Mesendoderm (in vitro differentiated cells): ENCODE results near the gene RYR2.
A peak's percentile ranks its signal among the peaks of the same experiment; 100 is the strongest.

Experiments
- DNase-seq: peaks from one replicate; pipeline ENCODE4 v3.0.0; 2013
- H2AK5ac ChIP-seq: 2 replicates; pipeline ENCODE4 v1.6.1; 2013; ENCODE audit warnings: low read length, inconsistent platforms
- H2BK120ac ChIP-seq: 2 replicates; pipeline ENCODE4 v1.6.1; 2013; ENCODE audit warnings: low read depth, mild to moderate bottlenecking, low read length, moderate library complexity, mixed read lengths
- H2BK15ac ChIP-seq: replicated peaks from 2 replicates; pipeline ENCODE4 v1.6.1; 2013; ENCODE audit warnings: low read depth, mild to moderate bottlenecking, moderate library complexity
- H2BK5ac ChIP-seq: 2 replicates; pipeline ENCODE4 v1.6.1; 2013; ENCODE audit warnings: low read length, inconsistent platforms
- H3K18ac ChIP-seq: 2 replicates; pipeline ENCODE4 v1.6.1; 2013; ENCODE audit warnings: mild to moderate bottlenecking, low read length, mixed read lengths
- H3K23ac ChIP-seq: one replicate; pipeline ENCODE4 v1.6.1; 2013; ENCODE audit warnings: low read length
- H3K27ac ChIP-seq: 2 replicates; pipeline ENCODE4 v1.5.1; 2013; ENCODE audit warnings: low read depth, mild to moderate bottlenecking, inconsistent platforms, low read length, moderate library complexity
- H3K27me3 ChIP-seq: 2 replicates; pipeline ENCODE4 v1.6.1; 2013; ENCODE audit warnings: low read length, control low read depth, mild to moderate bottlenecking, inconsistent platforms; ENCODE audit not compliant: insufficient read depth, poor library complexity
- H3K36me3 ChIP-seq: 2 replicates; pipeline ENCODE4 v1.6.1; 2013; ENCODE audit warnings: low read length, inconsistent platforms; ENCODE audit not compliant: control insufficient read depth, insufficient read depth
- H3K4ac ChIP-seq: one replicate; pipeline ENCODE4 v1.6.1; 2013; ENCODE audit warnings: low read depth, mild to moderate bottlenecking, low read length, moderate library complexity
- H3K4me1 ChIP-seq: 2 replicates; pipeline ENCODE4 v1.6.1; 2013; ENCODE audit warnings: low read depth, low read length, inconsistent platforms; ENCODE audit not compliant: control insufficient read depth
- H3K4me2 ChIP-seq: 2 replicates; pipeline ENCODE4 v1.6.1; 2013; ENCODE audit warnings: low read length
- H3K4me3 ChIP-seq: 2 replicates; pipeline ENCODE4 v1.5.1; 2013; ENCODE audit warnings: mild to moderate bottlenecking, low read length
- H3K56ac ChIP-seq: one replicate; pipeline ENCODE4 v1.6.1; 2013; ENCODE audit warnings: low read length
- H3K79me1 ChIP-seq: 2 replicates; pipeline ENCODE4 v1.6.1; 2013; ENCODE audit warnings: low read length, inconsistent platforms
- H3K79me2 ChIP-seq: 2 replicates; pipeline ENCODE4 v1.6.1; 2013; ENCODE audit warnings: mild to moderate bottlenecking, low read length; ENCODE audit not compliant: control insufficient read depth, insufficient read depth
- H3K9ac ChIP-seq: 2 replicates; pipeline ENCODE4 v1.6.1; 2013; ENCODE audit warnings: low read length, inconsistent platforms
- H4K5ac ChIP-seq: one replicate; pipeline ENCODE4 v1.6.1; 2013; ENCODE audit warnings: low read length
- H4K8ac ChIP-seq: one replicate; pipeline ENCODE4 v1.6.1; 2013; ENCODE audit warnings: low read depth, mild to moderate bottlenecking, control low read depth, low read length, moderate library complexity
- WGBS: extraction: QIAGEN DNeasy Blood & Tissue Kit; methylation state at CpG from one replicate; pipeline ENCODE4 v1.1.7; 2013; ENCODE audit warnings: low lambda C conversion rate, missing lambda C conversion rate; ENCODE audit not compliant: insufficient coverage; ENCODE audit errors: extremely low coverage; 5-methylcytosine and 5-hydroxymethylcytosine counted together

Gene RYR2

GRCh38 chr1:237772009-237772408 lies 730.0 kb downstream of the RYR2 start:
- Histone ChIP-seq H3K79me1 (no peaks in the 10 kb centered on the region), H2BK15ac (no peak overlapping the region), H3K27ac (no peak overlapping the region), H3K27me3 (no peaks in the 10 kb centered on the region), H4K5ac (no peak overlapping the region), H3K23ac (no peak overlapping the region), H3K9ac (no peak overlapping the region), H3K56ac (no peak overlapping the region), H3K4ac (no peak overlapping the region), H3K36me3 (no peaks in the 10 kb centered on the region), H3K4me1 (no peaks in the 10 kb centered on the region), H2AK5ac (no peak overlapping the region), H3K4me2 (no peak overlapping the region), H3K4me3 (no peak overlapping the region), H4K8ac (no peak overlapping the region), H2BK120ac (no peak overlapping the region), H3K18ac (no peak overlapping the region), H3K79me2 (no peaks in the 10 kb centered on the region), H2BK5ac (no peak overlapping the region)
- no CpG with 5 or more reads among the region's 3 CpGs for WGBS
- DNase-seq = no peak

GRCh38 chr1:237774246-237774645 lies 732.3 kb downstream of the RYR2 start:
- H3K79me1 ChIP-seq = no peaks in the 10 kb centered on the region
- no peaks in the 10 kb centered on the region for H3K4me1 ChIP-seq
- H2BK5ac ChIP-seq = no peak overlapping the region
- H3K79me2 ChIP-seq = no peaks in the 10 kb centered on the region
- H3K23ac ChIP-seq = no peak overlapping the region
- H3K4me3 ChIP-seq = no peak overlapping the region
- no peak overlapping the region for H3K27ac ChIP-seq
- H3K18ac ChIP-seq = no peak overlapping the region
- no peak overlapping the region for H3K4me2 ChIP-seq
- H3K9ac ChIP-seq = no peak overlapping the region
- H3K36me3 ChIP-seq = no peaks in the 10 kb centered on the region
- no peak for DNase-seq
- H3K4ac ChIP-seq = no peak overlapping the region
- H2BK120ac ChIP-seq = no peak overlapping the region
- no peak overlapping the region for H2AK5ac ChIP-seq
- H4K8ac ChIP-seq = no peak overlapping the region
- no peaks in the 10 kb centered on the region for H3K27me3 ChIP-seq
- H3K56ac ChIP-seq = no peak overlapping the region
- WGBS = no CpG with 5 or more reads among the region's 4 CpGs
- H4K5ac ChIP-seq = no peak overlapping the region
- no peak overlapping the region for H2BK15ac ChIP-seq

GRCh38 chr1:237779356-237779755 lies 737.4 kb downstream of the RYR2 start:
- no CpG with 5 or more reads among the region's 3 CpGs for WGBS
- no peak overlapping the region for H3K23ac ChIP-seq
- H2BK120ac ChIP-seq = no peak overlapping the region
- H3K9ac ChIP-seq = no peak overlapping the region
- H3K27ac ChIP-seq = no peak overlapping the region
- no peaks in the 10 kb centered on the region for H3K79me1 ChIP-seq
- H2AK5ac ChIP-seq = no peak overlapping the region
- no peaks in the 10 kb centered on the region for H3K79me2 ChIP-seq
- H4K5ac ChIP-seq = no peak overlapping the region
- no peaks in the 10 kb centered on the region for H3K27me3 ChIP-seq
- no peak overlapping the region for H3K4ac ChIP-seq
- no peak overlapping the region for H4K8ac ChIP-seq
- no peaks in the 10 kb centered on the region for H3K36me3 ChIP-seq
- H3K4me1 ChIP-seq = no peaks in the 10 kb centered on the region
- H3K4me2 ChIP-seq = no peak overlapping the region
- no peak for DNase-seq
- no peak overlapping the region for H3K56ac ChIP-seq
- H2BK5ac ChIP-seq = no peak overlapping the region
- H3K4me3 ChIP-seq = no peak overlapping the region
- no peak overlapping the region for H3K18ac ChIP-seq
- no peak overlapping the region for H2BK15ac ChIP-seq

- Histone ChIP-seq H3K23ac (no peak overlapping the region), H2AK5ac (no peak overlapping the region), H2BK15ac (no peak overlapping the region), H3K18ac (peak overlapping the region; percentile 18), H2BK5ac (no peak overlapping the region), H3K9ac (no peak overlapping the region), H3K79me1 (no peaks in the 10 kb centered on the region), H3K79me2 (no peaks in the 10 kb centered on the region), H4K5ac (no peak overlapping the region), H3K4me2 (no peak overlapping the region), H3K4ac (no peak overlapping the region), H3K36me3 (no peaks in the 10 kb centered on the region), H3K56ac (no peak overlapping the region), H2BK120ac (no peak overlapping the region), H3K27ac (no peak overlapping the region), H3K4me1 (no peaks in the 10 kb centered on the region), H4K8ac (no peak overlapping the region), H3K27me3 (no peaks in the 10 kb centered on the region), H3K4me3 (no peak overlapping the region)
- DNase-seq = peak; percentile 44
- whole genome bisulfite sequencing = no CpG with 5 or more reads among the region's 11 CpGs
Observed at GRCh38 chr1:237786066-237786719, 744.2 kb downstream of the RYR2 start.

GRCh38 chr1:237788069-237788468 lies 746.1 kb downstream of the RYR2 start:
- Histone ChIP-seq H3K27ac (no peak overlapping the region), H2BK120ac (no peak overlapping the region), H3K4ac (no peak overlapping the region), H3K4me3 (no peak overlapping the region), H2BK15ac (no peak overlapping the region), H2AK5ac (no peak overlapping the region), H3K79me2 (no peaks in the 10 kb centered on the region), H3K36me3 (no peaks in the 10 kb centered on the region), H2BK5ac (no peak overlapping the region), H3K9ac (no peak overlapping the region), H3K18ac (no peak overlapping the region), H4K8ac (no peak overlapping the region), H3K79me1 (no peaks in the 10 kb centered on the region), H3K4me1 (no peaks in the 10 kb centered on the region), H3K23ac (no peak overlapping the region), H3K56ac (no peak overlapping the region), H3K27me3 (no peaks in the 10 kb centered on the region), H4K5ac (no peak overlapping the region), H3K4me2 (no peak overlapping the region)
- no CpG with 5 or more reads among the region's 3 CpGs for WGBS
- DNase-seq = no peak

GRCh38 chr1:237789619-237790018 lies 747.6 kb downstream of the RYR2 start:
- Histone ChIP-seq H2AK5ac (no peak overlapping the region), H3K23ac (no peak overlapping the region), H3K4ac (no peak overlapping the region), H3K27ac (no peak overlapping the region), H3K79me2 (no peaks in the 10 kb centered on the region), H3K79me1 (no peaks in the 10 kb centered on the region), H3K36me3 (no peaks in the 10 kb centered on the region), H3K4me3 (no peak overlapping the region), H2BK5ac (no peak overlapping the region), H2BK15ac (no peak overlapping the region), H2BK120ac (no peak overlapping the region), H4K8ac (no peak overlapping the region), H3K4me2 (no peak overlapping the region), H3K9ac (no peak overlapping the region), H4K5ac (no peak overlapping the region), H3K27me3 (no peaks in the 10 kb centered on the region), H3K18ac (no peak overlapping the region), H3K56ac (no peak overlapping the region), H3K4me1 (no peaks in the 10 kb centered on the region)
- no CpG with 5 or more reads among the region's 5 CpGs for WGBS
- DNase-seq = no peak
